Measurements from ENCODE around the gene MEGF9. TPM values are rescaled to one million over a fixed set of nuclear protein-coding genes. Genes with fewer than 3 reads are reported as not detected.

The MEGF9 gene
- total RNA-seq, 1 experiment from 2014 or later: 35.7 TPM

DNA sequence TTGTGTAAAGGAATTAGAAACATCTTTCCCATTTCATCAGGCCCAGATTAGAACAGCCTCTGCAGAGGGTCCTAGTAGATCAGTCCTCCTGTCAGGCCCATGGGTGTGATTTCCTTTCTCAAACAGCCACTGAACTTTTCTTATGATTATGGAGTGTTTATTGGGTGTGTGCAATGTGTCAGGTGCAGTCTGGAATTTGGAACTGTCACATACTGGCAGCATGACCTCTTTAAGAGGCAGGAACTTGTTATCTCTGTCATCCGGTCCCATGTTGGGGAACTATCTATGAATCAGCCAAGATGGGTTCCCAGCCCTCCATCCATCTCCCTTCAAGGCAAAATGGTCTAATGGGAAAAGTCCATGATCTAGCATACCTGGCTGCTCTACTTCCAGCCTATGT is 11.6 kb upstream of the MEGF9 start:
- Histone ChIP-seq H3K27me3 (ENCODE audit: insufficient read depth, low read depth) (no peaks in the 10 kb centered on the region), H3K4me2 (no peak overlapping the region), H3K79me2 (ENCODE audit: low read depth) (no peaks in the 10 kb centered on the region), H3F3A (ENCODE audit: insufficient read depth, low read depth) (peaks cover 10% of the 10 kb centered on the region), H2AFZ (no peak overlapping the region), H3K9me3 (ENCODE audit: insufficient read depth, low read depth) (no peaks in the 10 kb centered on the region), H3K27ac (no peak overlapping the region), H3K36me3 (ENCODE audit: low read depth) (no peaks in the 10 kb centered on the region), H3K9me2 (ENCODE audit: insufficient read depth) (no peaks in the 10 kb centered on the region), H3K4me3 (no peak overlapping the region), H4K20me1 (ENCODE audit: insufficient read depth) (no peaks in the 10 kb centered on the region), H3K4me1 (replicated peaks; ENCODE audit: insufficient read depth) (peaks cover 25% of the 10 kb centered on the region)
- ChIA-PET CTCF (no interaction called here), POLR2A (ENCODE audit: unreplicated experiment) (no interaction called here)
- TF ChIP-seq EZH2 (IDR thresholded peaks at IDR 0.05; ENCODE audit: low read depth): no peak
- TF ChIP-seq, protein P1, sequence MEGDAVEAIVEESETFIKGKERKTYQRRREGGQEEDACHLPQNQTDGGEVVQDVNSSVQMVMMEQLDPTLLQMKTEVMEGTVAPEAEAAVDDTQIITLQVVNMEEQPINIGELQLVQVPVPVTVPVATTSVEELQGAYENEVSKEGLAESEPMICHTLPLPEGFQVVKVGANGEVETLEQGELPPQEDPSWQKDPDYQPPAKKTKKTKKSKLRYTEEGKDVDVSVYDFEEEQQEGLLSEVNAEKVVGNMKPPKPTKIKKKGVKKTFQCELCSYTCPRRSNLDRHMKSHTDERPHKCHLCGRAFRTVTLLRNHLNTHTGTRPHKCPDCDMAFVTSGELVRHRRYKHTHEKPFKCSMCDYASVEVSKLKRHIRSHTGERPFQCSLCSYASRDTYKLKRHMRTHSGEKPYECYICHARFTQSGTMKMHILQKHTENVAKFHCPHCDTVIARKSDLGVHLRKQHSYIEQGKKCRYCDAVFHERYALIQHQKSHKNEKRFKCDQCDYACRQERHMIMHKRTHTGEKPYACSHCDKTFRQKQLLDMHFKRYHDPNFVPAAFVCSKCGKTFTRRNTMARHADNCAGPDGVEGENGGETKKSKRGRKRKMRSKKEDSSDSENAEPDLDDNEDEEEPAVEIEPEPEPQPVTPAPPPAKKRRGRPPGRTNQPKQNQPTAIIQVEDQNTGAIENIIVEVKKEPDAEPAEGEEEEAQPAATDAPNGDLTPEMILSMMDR (conservative IDR thresholded peaks at IDR 0.05): no peak
- DNase-seq: no peak
- intact Hi-C loops (cut with micrococcal nuclease; ENCODE audit: unreplicated experiment): no loop called here
- BruUV-seq (replicated peaks): no TSS peak

DNA sequence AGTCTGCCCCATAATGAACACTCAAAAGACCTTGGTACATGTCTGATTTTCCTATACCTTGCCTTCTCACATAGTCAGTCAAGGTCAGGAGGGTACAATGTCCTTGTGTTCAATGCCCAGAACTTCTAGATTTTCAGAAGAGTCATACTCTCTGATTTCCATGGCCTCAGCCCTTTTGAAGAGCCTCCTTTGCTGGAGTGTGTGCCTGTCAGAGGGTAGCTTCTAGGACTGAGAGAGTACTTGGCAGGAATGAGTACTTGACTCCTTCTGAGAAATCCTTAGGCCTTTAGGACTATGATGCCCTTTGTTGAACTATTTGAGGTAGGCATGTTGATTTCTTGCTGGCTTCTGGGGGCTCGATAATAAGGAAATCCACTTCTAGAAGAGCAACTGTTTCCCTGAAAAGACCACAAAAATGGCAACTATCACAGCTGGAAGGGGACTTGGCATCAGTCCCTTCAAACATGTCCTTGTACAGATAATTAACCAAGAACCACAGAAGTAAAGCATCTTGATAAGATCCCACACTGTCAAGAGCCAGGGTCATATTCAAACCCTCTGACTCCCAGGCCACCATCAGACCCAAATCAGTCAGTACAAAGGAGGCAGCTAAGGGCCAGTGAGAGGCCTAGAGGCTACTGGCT is 10.6 kb upstream of the MEGF9 start:
- Histone ChIP-seq H3F3A (ENCODE audit: insufficient read depth, low read depth) (peaks cover 1% of the 10 kb centered on the region), H3K27ac (no peak overlapping the region), H3K4me3 (no peak overlapping the region), H3K4me2 (no peak overlapping the region), H3K9me3 (ENCODE audit: insufficient read depth, low read depth) (no peaks in the 10 kb centered on the region), H3K79me2 (ENCODE audit: low read depth) (no peaks in the 10 kb centered on the region), H4K20me1 (ENCODE audit: insufficient read depth) (no peaks in the 10 kb centered on the region), H3K36me3 (ENCODE audit: low read depth) (no peaks in the 10 kb centered on the region), H3K4me1 (replicated peaks; ENCODE audit: insufficient read depth) (peaks cover 19% of the 10 kb centered on the region), H3K9me2 (ENCODE audit: insufficient read depth) (no peaks in the 10 kb centered on the region), H2AFZ (no peak overlapping the region), H3K27me3 (ENCODE audit: insufficient read depth, low read depth) (no peaks in the 10 kb centered on the region)
- no peak for TF ChIP-seq EZH2 (IDR thresholded peaks at IDR 0.05; ENCODE audit: low read depth)
- TF ChIP-seq, protein P1 (conservative IDR thresholded peaks at IDR 0.05): no peak
- POLR2A ChIA-PET (ENCODE audit: unreplicated experiment): no interaction called here
- no peak for DNase-seq
- CTCF ChIA-PET: no interaction called here
- no TSS peak for BruUV-seq (replicated peaks)
- intact Hi-C loops (cut with micrococcal nuclease; ENCODE audit: unreplicated experiment): no loop called here

DNA sequence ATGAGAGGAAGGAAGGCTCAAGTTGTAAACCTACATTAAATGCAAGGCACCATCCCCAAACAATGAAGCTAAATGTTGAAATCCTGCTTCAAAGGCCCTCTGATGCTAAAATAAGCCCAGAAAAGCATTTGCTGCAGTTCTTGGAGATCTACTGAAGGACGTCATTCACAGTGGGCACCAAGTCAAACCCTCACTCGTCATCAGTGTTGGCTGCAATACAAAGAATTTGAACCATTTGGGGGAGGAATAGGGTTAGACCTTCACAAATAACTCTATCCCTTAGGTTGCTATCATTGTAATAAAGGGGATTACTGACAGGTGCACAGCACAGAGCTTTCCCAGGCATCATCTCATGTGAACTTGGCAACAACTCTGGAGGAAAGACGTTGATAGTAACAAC is 9.3 kb upstream of the MEGF9 start:
- POLR2A ChIA-PET (ENCODE audit: unreplicated experiment): interaction anchor here (1.0 kb wide), 1 partner anchor 8 kb away, joined by 24 read pairs; no protein-coding TSS in a partner anchor
- Histone ChIP-seq H3K4me2 (no peak overlapping the region), H3K27me3 (ENCODE audit: insufficient read depth, low read depth) (no peaks in the 10 kb centered on the region), H3K9me3 (ENCODE audit: insufficient read depth, low read depth) (no peaks in the 10 kb centered on the region), H3K27ac (no peak overlapping the region), H3F3A (ENCODE audit: insufficient read depth, low read depth) (no peaks in the 10 kb centered on the region), H3K36me3 (ENCODE audit: low read depth) (no peaks in the 10 kb centered on the region), H3K9me2 (ENCODE audit: insufficient read depth) (no peaks in the 10 kb centered on the region), H3K4me1 (replicated peaks; ENCODE audit: insufficient read depth) (peaks cover 17% of the 10 kb centered on the region), H4K20me1 (ENCODE audit: insufficient read depth) (no peaks in the 10 kb centered on the region), H3K79me2 (ENCODE audit: low read depth) (no peaks in the 10 kb centered on the region), H2AFZ (no peak overlapping the region), H3K4me3 (no peak overlapping the region)
- intact Hi-C loops (cut with micrococcal nuclease; ENCODE audit: unreplicated experiment): no loop called here
- TF ChIP-seq EZH2 (IDR thresholded peaks at IDR 0.05; ENCODE audit: low read depth): no peak
- BruUV-seq (replicated peaks): no TSS peak
- no peak for DNase-seq
- CTCF ChIA-PET: no interaction called here

DNA sequence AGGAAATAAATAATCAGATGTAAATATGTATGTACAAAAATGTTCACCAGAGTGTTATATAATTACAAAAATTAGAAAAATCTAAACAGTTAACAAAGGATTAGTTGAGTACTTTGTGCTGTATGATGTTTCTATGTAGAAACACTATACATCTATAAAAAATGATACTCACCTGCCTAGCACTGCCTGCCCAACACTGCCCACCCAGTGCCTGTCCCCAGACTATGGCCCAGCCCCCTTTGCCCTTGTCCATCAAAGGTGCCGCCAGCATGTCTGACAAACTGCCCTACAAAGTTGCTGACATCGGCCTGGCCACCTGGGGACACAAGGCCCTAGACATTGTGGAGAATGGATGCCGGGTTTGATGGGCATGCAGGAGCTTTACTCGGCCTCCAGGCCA is 6.1 kb upstream of the MEGF9 start:
- POLR2A ChIA-PET (ENCODE audit: unreplicated experiment): no interaction called here

More for the DNA sequence above, 6.1 kb upstream of the MEGF9 start:
- intact Hi-C loops (cut with micrococcal nuclease; ENCODE audit: unreplicated experiment): no loop called here
- H3K36me3 ChIP-seq (ENCODE audit: low read depth): no peaks in the 10 kb centered on the region
- no peaks in the 10 kb centered on the region for H3K9me3 ChIP-seq (ENCODE audit: insufficient read depth, low read depth)
- H3K4me2 ChIP-seq: no peak overlapping the region
- no peaks in the 10 kb centered on the region for H3K9me2 ChIP-seq (ENCODE audit: insufficient read depth)
- H3K4me3 ChIP-seq: no peak overlapping the region
- CTCF ChIA-PET: no interaction called here
- TF ChIP-seq, protein P1 (conservative IDR thresholded peaks at IDR 0.05): no peak
- no peak overlapping the region for H2AFZ ChIP-seq
- H4K20me1 ChIP-seq (ENCODE audit: insufficient read depth): no peaks in the 10 kb centered on the region
- H3K4me1 ChIP-seq (replicated peaks; ENCODE audit: insufficient read depth): peaks cover 42% of the 10 kb centered on the region
- no TSS peak for BruUV-seq (replicated peaks)
- no peaks in the 10 kb centered on the region for H3K79me2 ChIP-seq (ENCODE audit: low read depth)
- no peak for DNase-seq
- no peaks in the 10 kb centered on the region for H3K27me3 ChIP-seq (ENCODE audit: insufficient read depth, low read depth)
- no peak overlapping the region for H3K27ac ChIP-seq
- H3F3A ChIP-seq (ENCODE audit: insufficient read depth, low read depth): peaks cover 13% of the 10 kb centered on the region

All from PC-9 (cell line).